Measurements from ENCODE around the gene COL25A1.

GRCh38 chr4:109044431-109044830 is 258.0 kb downstream of the COL25A1 start:
- TF ChIP-seq CTCF (IDR thresholded peaks at IDR 0.05; ENCODE audit: extremely low read depth in 1 of 2, insufficient read depth in 1 of 2, low read depth in 1 of 2, low read length in 2 of 2) (no peak), POLR2AphosphoS5 (IDR thresholded peaks at IDR 0.05; ENCODE audit: insufficient read depth, low read depth, low read length) (no peak), POLR2A (IDR thresholded peaks at IDR 0.05; ENCODE audit: low read depth, low read length) (no peak), MAX (IDR thresholded peaks at IDR 0.05; ENCODE audit: insufficient read depth, insufficient read length) (no peak)
